ENCODE results near the gene TMEM176A. TPM values are rescaled to one million over a fixed set of nuclear protein-coding genes. Genes with fewer than 3 reads are reported as not detected.

Gene TMEM176A
- total RNA-seq, 1 experiment from 2014 or later, result not detected

DNA sequence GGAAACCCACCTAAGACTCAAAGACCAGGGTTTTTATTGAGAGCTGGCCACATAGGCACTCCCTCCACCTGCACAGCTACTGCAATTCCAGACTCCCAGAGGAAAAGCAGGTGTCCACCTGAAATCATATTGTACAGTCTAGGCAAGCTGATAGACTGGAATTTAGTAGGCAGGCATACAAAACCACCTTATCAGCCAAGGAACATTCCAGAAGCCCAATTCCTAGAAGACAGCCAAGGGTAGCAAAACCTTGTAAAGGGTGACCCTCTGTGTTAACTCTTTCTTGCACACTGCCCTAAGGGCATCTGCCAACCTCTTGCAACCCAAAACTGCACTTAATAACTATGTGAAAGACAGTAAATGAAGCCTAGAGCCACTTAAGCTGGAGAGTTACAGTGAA lies 5.3 kb downstream of the TMEM176A start:
- TF ChIP-seq EZH2 (IDR thresholded peaks at IDR 0.05) (no peak), FOSL1 (IDR thresholded peaks at IDR 0.05; ENCODE audit: low read depth) (no peak), SP1 (IDR thresholded peaks at IDR 0.05; ENCODE audit: low read depth) (no peak), CEBPB (IDR thresholded peaks at IDR 0.05; ENCODE audit: low read depth) (no peak), POLR2AphosphoS5 (IDR thresholded peaks at IDR 0.05; ENCODE audit: low read depth, low read length) (no peak)
- TF ChIP-seq, protein P1, sequence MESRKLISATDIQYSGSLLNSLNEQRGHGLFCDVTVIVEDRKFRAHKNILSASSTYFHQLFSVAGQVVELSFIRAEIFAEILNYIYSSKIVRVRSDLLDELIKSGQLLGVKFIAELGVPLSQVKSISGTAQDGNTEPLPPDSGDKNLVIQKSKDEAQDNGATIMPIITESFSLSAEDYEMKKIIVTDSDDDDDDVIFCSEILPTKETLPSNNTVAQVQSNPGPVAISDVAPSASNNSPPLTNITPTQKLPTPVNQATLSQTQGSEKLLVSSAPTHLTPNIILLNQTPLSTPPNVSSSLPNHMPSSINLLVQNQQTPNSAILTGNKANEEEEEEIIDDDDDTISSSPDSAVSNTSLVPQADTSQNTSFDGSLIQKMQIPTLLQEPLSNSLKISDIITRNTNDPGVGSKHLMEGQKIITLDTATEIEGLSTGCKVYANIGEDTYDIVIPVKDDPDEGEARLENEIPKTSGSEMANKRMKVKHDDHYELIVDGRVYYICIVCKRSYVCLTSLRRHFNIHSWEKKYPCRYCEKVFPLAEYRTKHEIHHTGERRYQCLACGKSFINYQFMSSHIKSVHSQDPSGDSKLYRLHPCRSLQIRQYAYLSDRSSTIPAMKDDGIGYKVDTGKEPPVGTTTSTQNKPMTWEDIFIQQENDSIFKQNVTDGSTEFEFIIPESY (IDR thresholded peaks at IDR 0.05; ENCODE audit: extremely low read depth, insufficient replicate concordance, low read length), result no peak
- TF ChIP-seq, protein P2, sequence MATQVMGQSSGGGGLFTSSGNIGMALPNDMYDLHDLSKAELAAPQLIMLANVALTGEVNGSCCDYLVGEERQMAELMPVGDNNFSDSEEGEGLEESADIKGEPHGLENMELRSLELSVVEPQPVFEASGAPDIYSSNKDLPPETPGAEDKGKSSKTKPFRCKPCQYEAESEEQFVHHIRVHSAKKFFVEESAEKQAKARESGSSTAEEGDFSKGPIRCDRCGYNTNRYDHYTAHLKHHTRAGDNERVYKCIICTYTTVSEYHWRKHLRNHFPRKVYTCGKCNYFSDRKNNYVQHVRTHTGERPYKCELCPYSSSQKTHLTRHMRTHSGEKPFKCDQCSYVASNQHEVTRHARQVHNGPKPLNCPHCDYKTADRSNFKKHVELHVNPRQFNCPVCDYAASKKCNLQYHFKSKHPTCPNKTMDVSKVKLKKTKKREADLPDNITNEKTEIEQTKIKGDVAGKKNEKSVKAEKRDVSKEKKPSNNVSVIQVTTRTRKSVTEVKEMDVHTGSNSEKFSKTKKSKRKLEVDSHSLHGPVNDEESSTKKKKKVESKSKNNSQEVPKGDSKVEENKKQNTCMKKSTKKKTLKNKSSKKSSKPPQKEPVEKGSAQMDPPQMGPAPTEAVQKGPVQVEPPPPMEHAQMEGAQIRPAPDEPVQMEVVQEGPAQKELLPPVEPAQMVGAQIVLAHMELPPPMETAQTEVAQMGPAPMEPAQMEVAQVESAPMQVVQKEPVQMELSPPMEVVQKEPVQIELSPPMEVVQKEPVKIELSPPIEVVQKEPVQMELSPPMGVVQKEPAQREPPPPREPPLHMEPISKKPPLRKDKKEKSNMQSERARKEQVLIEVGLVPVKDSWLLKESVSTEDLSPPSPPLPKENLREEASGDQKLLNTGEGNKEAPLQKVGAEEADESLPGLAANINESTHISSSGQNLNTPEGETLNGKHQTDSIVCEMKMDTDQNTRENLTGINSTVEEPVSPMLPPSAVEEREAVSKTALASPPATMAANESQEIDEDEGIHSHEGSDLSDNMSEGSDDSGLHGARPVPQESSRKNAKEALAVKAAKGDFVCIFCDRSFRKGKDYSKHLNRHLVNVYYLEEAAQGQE (IDR thresholded peaks at IDR 0.05; ENCODE audit: low read depth), result no peak
- TF ChIP-seq, protein P3, sequence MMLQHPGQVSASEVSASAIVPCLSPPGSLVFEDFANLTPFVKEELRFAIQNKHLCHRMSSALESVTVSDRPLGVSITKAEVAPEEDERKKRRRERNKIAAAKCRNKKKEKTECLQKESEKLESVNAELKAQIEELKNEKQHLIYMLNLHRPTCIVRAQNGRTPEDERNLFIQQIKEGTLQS (IDR thresholded peaks at IDR 0.05), result no peak

More for the DNA sequence above, 5.3 kb downstream of the TMEM176A start:
- DNase-seq (ENCODE audit: low read depth, low spot score) (no peak), ATAC-seq (no peak)
- H3K79me2 ChIP-seq (ENCODE audit: insufficient read depth, low read length), result no peaks in the 10 kb centered on the region
- H4K20me1 ChIP-seq (ENCODE audit: insufficient read depth), result no peaks in the 10 kb centered on the region
- no peak overlapping the region for H3K27ac ChIP-seq (ENCODE audit: low read depth, low read length)
- H3K9ac ChIP-seq (ENCODE audit: low read length), result no peak overlapping the region
- no peaks in the 10 kb centered on the region for H3K9me2 ChIP-seq (ENCODE audit: insufficient read depth)
- no TSS peak for BruUV-seq (replicated peaks)
- RAD21 ChIA-PET (ENCODE audit: low non-redundant PET in 1 of 2, low total read pairs in 2 of 2, uncharacterized antibody in 2 of 2, unreplicated experiment in 2 of 2), result no interaction called here
- H3K4me1 ChIP-seq (ENCODE audit: control insufficient read depth in 1 of 2, insufficient read depth in 2 of 2, low read length in 2 of 2), result no peaks in the 10 kb centered on the region
- H3K4me2 ChIP-seq (ENCODE audit: low read length), result no peak overlapping the region
- H3K27me3 ChIP-seq (ENCODE audit: insufficient read depth, low read length), result no peaks in the 10 kb centered on the region
- no peaks in the 10 kb centered on the region for H3K9me3 ChIP-seq (ENCODE audit: control insufficient read depth in 1 of 2, insufficient read depth in 1 of 2, low read depth in 1 of 2, low read length in 2 of 2)
- no peak overlapping the region for H2AFZ ChIP-seq (ENCODE audit: low read depth, low read length, poor library complexity, severe bottlenecking)
- no peak overlapping the region for H3K4me3 ChIP-seq (replicated peaks in 1 of 2; ENCODE audit: low read depth in 1 of 2, low read length in 2 of 2)
- POLR2A ChIA-PET, result no interaction called here
- intact Hi-C loops (cut with micrococcal nuclease), result no loop called here
- CTCF ChIA-PET, result no interaction called here
- no peaks in the 10 kb centered on the region for H3K36me3 ChIP-seq (ENCODE audit: control insufficient read depth in 1 of 2, insufficient read depth in 2 of 2, low read length in 2 of 2)
